Ureter (tissue), 1 donor: ENCODE results near the gene BMAL2. TPM values are rescaled to one million over a fixed set of nuclear protein-coding genes. Genes with fewer than 3 reads are reported as not detected.

Experiments used
- DNase-seq: peaks from one replicate; pipeline ENCODE4 v3.0.0-alpha.2; 2020; ENCODE audit warnings: low spot score
- total RNA-seq: library from RNA; stranded (reverse); gene quantifications from one replicate; pipeline ENCODE4 v1.2.4, GENCODE V29; 2023
- donor health status: DM: yes; HTN: yes; CAD: no.

The BMAL2 gene, protein sequence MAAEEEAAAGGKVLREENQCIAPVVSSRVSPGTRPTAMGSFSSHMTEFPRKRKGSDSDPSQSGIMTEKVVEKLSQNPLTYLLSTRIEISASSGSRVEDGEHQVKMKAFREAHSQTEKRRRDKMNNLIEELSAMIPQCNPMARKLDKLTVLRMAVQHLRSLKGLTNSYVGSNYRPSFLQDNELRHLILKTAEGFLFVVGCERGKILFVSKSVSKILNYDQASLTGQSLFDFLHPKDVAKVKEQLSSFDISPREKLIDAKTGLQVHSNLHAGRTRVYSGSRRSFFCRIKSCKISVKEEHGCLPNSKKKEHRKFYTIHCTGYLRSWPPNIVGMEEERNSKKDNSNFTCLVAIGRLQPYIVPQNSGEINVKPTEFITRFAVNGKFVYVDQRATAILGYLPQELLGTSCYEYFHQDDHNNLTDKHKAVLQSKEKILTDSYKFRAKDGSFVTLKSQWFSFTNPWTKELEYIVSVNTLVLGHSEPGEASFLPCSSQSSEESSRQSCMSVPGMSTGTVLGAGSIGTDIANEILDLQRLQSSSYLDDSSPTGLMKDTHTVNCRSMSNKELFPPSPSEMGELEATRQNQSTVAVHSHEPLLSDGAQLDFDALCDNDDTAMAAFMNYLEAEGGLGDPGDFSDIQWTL
- total RNA-seq, result 7.6 TPM

DNA sequence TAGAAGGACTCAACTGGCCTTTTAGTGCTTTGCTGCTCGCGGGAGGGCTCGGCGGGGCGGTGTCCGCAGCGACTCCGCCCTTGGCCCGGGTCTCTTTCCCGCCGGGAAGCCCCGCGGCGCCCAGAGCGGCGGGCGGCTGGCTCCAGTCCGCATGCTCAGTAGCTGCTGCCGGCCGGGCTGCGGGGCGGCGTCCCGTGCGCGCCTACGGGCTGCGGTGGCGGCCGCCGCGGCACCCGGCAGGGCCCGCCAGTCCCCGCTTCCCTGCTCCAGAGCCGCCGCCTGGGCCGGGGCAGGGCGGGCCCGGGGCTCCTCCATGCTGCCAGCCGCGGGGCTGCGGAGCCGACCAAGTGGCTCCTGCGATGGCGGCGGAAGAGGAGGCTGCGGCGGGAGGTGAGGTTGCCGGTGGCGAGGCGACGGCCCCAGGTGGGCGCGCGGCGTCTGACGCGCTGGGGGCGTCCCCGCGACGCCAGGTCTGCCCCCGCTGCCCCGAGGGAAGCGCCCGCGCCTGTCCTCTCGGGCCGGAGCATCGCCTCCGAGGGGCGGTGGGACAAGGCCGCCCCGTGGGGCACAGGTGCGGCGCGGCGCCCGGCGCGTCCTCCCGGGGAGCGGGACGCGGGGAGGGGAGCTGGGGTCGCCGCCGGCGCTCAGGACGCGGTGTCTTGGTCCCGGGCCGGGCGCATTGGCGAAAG is at the start of gene BMAL2:
Gene BMAL2, plus strand, starts transcription at position 123 of the 689 bp plus-strand sequence. Its CDS starts 237 bp downstream, at position 360.
- DNase-seq, result no peak

- no peak for DNase-seq
These were observed 48.6 kb upstream of the BMAL2 start for GRCh38 chr12:27284021-27284420.

DNA sequence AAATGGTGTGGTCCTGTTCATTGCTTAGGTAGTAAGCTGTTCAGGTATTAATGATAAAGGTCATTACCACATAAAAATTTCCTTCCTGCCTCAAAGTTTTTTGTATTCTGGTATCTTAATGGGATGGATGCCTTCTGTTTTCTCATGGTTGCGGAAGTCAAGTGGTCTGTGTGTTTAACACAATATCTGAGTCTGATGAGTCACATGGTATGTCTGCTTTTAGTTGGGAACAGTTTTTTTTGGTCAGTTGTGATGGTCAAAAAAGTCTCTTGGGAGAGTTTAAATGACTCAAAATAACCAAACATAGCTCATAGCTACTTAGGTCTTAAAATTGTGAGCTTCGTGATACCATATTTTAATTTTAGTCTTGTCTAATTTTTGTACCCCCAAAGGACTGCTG is 47.9 kb upstream of the BMAL2 start:
- DNase-seq, result no peak

DNA sequence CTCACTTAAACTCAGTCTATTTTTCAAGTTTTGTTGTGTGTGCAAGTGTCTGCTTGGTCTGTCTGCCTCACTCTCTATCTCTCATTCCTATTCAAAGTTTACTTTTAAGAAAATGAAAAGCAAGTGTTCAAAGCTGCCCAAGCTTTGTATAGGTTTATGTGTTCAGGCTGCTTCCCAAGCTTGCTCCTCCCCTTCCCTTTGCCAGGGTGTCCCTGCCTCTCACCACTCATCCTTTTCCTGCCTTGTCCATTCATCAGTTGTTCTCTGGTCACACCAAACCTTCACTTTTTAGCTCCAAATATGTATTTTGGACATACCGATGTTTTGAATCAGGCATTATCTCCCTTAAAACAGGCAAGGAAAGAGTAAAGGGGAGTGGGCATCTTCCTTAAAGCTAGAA is 47.2 kb upstream of the BMAL2 start:
- DNase-seq, result no peak

- no peak for DNase-seq
These were observed 43.2 kb upstream of the BMAL2 start for GRCh38 chr12:27289414-27289813.

DNA sequence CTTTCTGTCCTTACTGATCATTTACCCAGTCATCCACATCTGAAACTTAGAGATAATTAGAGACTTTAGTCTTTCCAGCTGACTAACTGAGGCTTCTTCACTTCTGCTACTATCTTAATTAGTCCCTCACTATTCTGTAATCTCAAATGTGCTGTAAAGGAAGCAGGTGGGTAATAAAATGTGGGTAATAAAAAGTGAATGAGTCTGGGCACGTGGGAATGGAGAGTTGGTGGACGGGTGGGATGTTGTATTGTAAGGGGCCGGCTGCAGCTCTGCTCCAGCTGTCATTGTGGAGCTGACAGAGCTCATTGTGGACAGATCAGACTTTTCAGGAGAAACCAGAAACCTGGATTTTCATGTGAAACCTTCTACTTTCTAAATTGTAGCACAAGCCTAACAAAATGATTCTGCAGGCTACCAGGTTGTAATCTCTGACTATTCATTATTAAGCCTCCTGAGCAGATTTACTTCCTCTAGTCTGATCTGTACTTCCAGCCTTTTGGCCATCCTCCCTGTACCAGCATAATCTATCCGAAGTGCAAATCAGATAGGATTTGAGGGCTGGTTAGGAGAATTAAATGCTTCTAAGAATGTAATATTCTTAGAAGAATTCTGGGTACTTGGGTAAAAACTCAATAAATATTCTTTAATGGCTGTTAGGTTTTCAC is 42.0 kb upstream of the BMAL2 start:
- DNase-seq, result no peak

DNA sequence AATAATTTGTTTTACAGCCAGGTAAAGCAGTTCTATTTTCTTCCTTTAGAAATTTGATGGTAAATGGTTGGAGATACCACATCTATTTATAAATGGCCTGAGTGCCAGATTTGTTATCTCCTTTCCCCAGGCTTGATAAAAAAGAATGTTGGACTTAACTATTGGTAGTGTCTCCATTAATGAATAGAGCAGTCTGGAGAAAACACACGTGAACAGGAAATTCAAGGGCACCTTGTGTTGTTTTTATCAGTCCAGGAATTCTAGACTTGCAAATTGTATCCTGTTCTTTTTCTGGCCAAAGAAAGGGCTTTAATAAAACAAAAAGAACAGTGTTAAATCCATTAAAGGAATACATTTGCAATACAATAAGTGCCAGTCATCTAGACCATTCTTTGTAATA is 40.8 kb upstream of the BMAL2 start:
- DNase-seq, result no peak

DNA sequence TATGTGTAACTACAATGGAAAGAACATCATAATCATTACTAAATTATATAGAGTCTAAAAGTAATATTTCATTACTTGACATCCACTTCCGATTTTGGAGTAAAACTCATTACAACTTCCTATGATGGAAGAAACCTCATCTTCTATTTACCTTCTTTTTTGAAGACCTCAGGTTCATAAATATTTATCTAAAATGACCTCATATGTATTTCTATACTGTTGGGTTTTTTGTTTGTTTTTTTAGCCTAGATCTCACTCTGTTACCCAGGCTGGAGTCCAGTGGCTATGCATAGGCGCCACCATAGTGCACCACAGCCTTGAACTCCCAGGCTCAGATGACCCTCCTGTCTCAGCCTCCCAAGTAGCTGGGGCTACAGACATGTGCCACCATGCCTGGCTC is 39.9 kb upstream of the BMAL2 start:
- no peak for DNase-seq

DNA sequence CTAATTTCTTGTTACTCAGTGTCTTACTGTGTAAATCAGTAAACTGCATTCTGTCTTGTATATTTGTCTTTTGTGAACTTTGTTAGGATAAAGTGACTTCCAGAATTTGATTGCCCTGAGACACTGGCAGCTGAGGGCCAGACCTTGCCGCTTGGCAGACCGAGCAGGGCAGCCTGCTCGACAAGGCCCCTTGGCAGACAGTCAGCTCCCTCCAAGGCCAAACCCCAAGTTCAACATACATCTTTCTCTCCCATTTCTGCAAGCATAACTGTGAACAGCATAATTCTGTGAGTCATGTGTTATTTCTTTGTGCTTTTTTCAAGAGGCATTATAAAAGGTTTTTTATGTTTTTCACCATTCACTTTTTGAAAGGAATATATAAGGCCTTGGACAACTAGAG is 39.2 kb upstream of the BMAL2 start:
- no peak for DNase-seq

GRCh38 chr12:27296674-27297073 is 36.0 kb upstream of the BMAL2 start:
- DNase-seq, result no peak

- no peak for DNase-seq
These were observed 35.1 kb upstream of the BMAL2 start for GRCh38 chr12:27297566-27297965.

- no peak for DNase-seq
These were observed 33.5 kb upstream of the BMAL2 start for GRCh38 chr12:27299102-27299501.

- DNase-seq, result no peak
These were observed 32.4 kb upstream of the BMAL2 start for GRCh38 chr12:27300226-27300625.

DNA sequence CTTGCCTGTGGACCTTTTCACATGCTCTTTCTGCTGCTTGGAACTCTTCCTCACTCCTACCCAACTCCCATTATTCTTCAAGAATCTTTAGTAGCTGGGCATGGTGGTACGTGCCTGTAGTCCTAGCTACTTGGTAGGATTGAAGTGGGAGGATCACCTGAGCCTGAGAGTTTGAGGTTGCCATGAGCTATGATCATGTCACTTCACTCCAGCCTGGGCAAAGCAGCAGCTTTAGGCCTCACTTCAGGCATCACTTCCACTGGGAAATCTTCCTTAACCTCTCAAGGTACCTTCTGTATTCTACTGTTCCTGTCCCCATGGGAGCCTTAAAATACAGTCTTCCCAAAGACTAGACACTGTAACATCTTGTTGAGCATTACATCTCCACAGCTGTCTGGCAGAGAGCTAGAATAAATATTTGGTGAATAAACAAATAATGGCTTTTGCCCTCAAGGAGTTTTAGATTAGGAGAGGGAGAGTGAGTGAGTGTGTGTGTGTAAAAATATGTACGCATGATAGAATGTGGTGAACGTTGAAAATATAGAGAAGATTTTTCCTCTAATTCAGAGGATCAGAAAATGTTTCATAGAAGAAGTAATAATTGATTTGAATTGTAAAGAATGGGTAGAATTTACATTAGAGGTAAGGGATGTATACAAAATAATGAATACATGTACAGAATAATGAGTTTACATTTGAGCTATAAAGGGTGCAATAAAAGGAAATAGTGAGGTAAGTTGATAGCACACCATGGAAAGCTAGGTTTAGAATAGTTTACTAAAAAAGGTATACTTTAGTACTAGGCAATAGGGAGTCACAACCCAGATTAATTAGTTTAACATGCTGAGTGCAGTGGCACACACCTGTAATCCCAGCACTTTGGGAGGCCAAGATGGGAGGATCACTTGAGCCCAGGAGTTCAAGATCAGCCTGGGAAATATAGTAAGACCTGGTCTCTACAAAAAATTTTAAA is 29.2 kb upstream of the BMAL2 start:
- no peak for DNase-seq

GRCh38 chr12:27304856-27305255 is 27.8 kb upstream of the BMAL2 start:
- no peak for DNase-seq

DNA sequence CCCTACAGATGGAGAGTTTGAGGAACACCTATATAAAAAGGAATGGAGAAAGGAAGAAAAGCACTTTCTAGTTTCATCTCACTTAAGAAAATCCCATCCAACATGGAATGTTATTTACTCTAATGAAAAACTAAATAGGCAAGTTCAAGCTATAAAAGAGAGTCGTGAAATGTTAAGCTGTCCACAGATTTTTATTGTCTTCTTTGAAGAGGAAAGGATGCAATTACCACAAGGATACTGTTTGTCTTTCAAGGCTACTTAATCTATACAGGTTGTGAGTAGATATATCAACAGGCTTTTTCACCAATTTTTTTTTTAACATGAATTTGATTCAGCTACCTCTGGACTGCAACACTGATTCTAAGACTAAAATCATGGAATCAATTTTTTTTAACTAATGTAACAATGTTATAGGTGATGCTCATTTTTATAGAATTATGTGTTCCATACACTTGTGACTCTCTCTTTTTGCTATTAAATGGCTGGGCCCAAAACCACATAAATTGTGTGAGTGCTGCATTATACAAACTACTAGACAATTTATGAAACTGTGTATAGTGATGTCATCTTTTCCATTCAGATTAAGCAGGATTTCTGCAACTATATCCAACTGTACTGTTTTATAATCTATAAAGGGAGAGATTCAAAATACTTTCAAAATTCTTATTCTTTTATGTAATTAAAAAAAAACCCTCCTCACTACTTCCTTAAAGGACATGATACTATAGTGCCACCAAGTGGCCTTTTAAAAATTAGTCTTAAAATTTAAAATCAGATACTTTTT is 26.8 kb upstream of the BMAL2 start:
- DNase-seq, result no peak

DNA sequence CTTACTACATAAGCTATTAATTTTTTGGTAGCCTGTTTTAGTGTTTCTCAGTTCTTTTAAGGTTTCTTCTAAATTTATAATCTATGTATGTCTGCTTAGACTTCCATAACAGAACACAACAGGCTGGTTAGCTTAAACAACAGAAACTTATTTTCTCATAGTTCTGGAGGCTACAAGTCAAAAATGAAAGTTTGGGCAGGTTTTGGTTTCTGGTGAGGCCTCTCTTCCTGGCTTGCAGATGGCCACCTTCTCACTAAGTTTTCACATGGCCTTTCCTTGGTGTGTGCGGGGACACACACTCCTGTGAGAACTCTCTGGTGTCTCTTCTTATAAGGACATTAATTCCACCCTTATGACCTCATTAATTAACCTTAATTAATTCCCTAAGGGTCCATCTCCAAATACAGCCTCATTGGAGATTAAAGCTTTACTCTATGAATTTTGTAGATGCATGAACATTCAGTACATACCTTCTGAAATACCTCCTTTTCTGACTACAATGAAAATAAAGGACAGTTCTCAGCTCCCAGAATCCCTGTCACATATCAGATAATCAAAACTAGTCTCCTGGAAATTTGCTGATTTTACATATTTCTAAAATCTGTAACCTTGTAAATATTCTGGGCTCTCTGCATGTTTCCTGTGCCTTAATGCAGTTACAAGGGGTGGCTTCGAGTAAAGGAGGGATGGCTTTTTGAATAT is 23.2 kb upstream of the BMAL2 start:
- no peak for DNase-seq

DNA sequence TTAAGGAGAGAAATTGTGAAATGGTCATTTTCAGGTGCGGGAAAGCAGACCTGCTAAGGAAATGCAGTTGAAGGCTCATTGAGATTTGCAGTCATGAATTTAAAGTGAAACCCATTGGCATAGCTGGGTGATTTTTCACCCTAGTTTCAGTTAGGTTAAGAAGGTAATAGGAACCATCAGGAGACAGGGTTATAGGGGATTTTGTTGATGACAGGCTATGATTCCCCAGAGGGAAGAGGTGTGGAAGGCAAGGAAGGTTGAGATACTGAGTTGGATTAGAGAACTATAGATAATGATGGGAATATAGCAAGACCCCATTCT is 22.7 kb upstream of the BMAL2 start:
- DNase-seq, result no peak

GRCh38 chr12:27316947-27317346 is 15.7 kb upstream of the BMAL2 start:
- DNase-seq, result no peak

- DNase-seq, result no peak
These were observed 13.2 kb upstream of the BMAL2 start for GRCh38 chr12:27319409-27319808.
